Measurements from ENCODE around the gene HOXA3.

Gene HOXA3

GRCh38 chr7:27192546-27193334 lies 40.4 kb upstream of the HOXA3 start:
- TF ChIP-seq CTCF (IDR thresholded peaks at IDR 0.05; ENCODE audit: extremely low read depth, insufficient read depth, missing control alignments): no peak
- in situ Hi-C loops (cut with MboI; ENCODE audit: low pct_unique_long_range_greater_than_20kb, low sequenced_read_pairs, unreplicated experiment): no loop called here

GRCh38 chr7:27191833-27192545 lies 39.6 kb upstream of the HOXA3 start:
- in situ Hi-C loops (cut with MboI; ENCODE audit: low pct_unique_long_range_greater_than_20kb, low sequenced_read_pairs, unreplicated experiment): no loop called here
- no peak for DNase-seq (ENCODE audit: low spot score)
- TF ChIP-seq CTCF (IDR thresholded peaks at IDR 0.05; ENCODE audit: extremely low read depth, insufficient read depth, missing control alignments): no peak

More at GRCh38 chr7:27192546-27193334, 40.4 kb upstream of the HOXA3 start:
- peak; percentile 67 for DNase-seq (ENCODE audit: low spot score)

- TF ChIP-seq CTCF (IDR thresholded peaks at IDR 0.05; ENCODE audit: extremely low read depth, insufficient read depth, missing control alignments): no peak
- no peak for DNase-seq (ENCODE audit: low spot score)
- in situ Hi-C loops (cut with MboI; ENCODE audit: low pct_unique_long_range_greater_than_20kb, low sequenced_read_pairs, unreplicated experiment): no loop called here
Observed at GRCh38 chr7:27191161-27191731, 38.9 kb upstream of the HOXA3 start.

DNA sequence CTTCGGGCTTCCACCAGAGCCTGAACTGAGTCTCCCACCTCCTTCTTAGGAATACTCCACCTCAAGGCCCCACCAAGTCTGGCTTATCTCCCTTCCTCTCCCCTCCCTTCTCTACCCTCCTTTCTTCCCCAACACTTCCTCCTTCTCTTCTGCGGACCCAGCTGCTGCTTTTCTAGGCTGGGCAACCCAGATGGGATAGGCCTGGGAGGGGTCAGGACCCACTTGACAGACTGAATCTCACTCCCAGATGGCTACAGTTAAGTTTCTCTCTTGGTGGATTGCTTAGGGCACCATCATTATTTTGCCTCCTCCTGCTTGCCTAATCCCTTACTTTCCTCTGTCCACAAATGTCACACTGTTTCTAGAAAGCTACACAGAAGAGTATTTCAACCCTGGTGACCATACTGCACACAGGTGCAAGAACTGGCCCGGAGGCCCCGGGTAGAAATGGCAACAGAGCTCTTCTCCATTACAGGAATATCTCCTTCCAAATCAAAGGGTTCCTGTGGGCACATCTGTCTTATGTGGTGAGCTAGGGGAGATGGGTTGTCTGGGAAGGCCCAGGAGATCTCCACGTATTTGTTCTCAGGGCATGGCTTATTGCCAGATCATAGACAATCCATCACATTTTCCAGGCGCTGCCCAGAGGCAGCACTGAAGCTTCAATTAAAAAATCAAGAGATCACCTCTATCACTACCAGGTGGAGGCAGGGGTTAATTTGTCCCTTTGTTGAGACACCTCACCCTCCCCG lies 37.8 kb upstream of the HOXA3 start:
- DNase-seq (ENCODE audit: low spot score): no peak
- in situ Hi-C loops (cut with MboI; ENCODE audit: low pct_unique_long_range_greater_than_20kb, low sequenced_read_pairs, unreplicated experiment): no loop called here
- no peak for TF ChIP-seq CTCF (IDR thresholded peaks at IDR 0.05; ENCODE audit: extremely low read depth, insufficient read depth, missing control alignments)

DNA sequence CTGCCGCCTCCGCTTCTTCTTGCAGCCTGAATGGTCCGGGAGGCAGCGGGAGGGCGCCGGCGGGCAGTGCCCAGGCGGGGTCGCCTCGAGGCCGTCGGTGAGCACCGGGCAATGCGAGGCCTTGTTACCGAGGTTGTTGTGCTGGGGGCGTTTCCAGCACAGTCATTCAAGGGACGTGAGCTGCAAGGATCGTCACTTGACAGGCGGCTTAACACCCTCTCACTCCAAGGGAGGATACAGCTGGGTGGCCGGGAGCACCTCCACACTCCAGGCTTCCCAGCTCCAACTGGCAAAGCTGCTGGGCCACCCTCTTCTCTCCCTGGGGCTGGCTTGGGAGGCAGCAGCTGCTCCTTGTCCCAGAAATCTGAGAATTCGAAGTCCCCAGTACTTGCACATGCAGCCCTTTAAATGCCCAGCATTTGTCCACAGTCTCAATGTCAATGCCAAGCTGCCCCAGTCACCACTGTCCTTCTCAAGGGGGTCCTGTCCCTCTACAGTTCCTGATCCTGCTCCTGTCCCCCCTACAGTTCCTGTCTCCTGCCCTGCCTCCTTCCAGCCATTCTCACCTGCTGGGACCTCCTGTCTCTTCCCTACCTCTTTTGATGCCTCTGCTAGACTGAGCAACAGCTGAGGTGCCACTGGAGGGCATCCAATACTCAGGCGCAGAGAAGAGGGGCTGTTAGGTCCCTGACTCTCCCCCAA lies 37.1 kb upstream of the HOXA3 start:
- in situ Hi-C loops (cut with MboI; ENCODE audit: low pct_unique_long_range_greater_than_20kb, low sequenced_read_pairs, unreplicated experiment): no loop called here
- no peak for DNase-seq (ENCODE audit: low spot score)
- no peak for TF ChIP-seq CTCF (IDR thresholded peaks at IDR 0.05; ENCODE audit: extremely low read depth, insufficient read depth, missing control alignments)
